GM12872 (cell line): ENCODE data around the gene DEK.

Source experiments
- TF ChIP-seq, protein P1 (sequence below): IDR thresholded peaks from 3 replicates; pipeline ENCODE4 v1.5.1; 2011; ENCODE audit warnings: low read depth, mild to moderate bottlenecking, low read length, moderate library complexity; ENCODE audit not compliant: insufficient read depth

Gene DEK

DNA sequence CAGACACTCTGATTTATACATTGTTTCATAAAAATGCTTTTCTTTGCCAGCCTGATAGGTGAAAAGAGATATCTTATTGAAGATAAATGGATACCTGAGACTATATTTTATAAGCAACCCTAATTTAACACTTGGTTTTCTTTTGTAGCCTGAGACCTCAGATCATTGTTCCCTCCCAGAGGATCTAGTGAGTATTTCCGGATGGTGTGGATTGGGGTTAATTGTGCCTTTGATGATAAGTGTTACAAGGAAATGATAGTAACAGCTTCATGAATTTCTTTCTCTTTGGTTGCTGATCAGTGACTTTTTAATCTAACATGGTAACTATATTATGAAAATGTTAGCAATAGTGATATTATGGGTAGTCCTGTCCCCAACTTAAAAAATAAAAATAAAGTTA lies 78.7 kb downstream of the DEK start:
- TF ChIP-seq, protein P1, sequence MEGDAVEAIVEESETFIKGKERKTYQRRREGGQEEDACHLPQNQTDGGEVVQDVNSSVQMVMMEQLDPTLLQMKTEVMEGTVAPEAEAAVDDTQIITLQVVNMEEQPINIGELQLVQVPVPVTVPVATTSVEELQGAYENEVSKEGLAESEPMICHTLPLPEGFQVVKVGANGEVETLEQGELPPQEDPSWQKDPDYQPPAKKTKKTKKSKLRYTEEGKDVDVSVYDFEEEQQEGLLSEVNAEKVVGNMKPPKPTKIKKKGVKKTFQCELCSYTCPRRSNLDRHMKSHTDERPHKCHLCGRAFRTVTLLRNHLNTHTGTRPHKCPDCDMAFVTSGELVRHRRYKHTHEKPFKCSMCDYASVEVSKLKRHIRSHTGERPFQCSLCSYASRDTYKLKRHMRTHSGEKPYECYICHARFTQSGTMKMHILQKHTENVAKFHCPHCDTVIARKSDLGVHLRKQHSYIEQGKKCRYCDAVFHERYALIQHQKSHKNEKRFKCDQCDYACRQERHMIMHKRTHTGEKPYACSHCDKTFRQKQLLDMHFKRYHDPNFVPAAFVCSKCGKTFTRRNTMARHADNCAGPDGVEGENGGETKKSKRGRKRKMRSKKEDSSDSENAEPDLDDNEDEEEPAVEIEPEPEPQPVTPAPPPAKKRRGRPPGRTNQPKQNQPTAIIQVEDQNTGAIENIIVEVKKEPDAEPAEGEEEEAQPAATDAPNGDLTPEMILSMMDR, result no peak

DNA sequence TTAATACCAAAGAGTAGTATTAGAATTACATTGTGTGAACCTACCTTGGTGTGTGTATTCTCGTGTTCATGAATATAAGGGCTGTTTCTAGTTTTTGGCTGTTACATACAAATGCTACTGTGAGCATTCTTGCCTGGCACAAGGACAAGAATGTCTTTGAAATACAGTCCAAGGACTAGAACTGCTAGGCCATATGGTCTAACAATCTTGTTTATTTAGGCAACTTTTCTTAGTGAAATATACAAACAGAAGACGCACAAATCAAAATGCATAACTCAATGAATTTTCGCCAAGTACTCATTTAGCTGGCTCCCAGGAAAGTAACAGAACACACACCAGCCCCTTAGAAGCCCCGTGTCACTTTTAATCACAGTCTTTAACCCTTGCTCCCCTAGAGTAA lies 80.6 kb downstream of the DEK start:
- TF ChIP-seq, protein P1, result no peak

DNA sequence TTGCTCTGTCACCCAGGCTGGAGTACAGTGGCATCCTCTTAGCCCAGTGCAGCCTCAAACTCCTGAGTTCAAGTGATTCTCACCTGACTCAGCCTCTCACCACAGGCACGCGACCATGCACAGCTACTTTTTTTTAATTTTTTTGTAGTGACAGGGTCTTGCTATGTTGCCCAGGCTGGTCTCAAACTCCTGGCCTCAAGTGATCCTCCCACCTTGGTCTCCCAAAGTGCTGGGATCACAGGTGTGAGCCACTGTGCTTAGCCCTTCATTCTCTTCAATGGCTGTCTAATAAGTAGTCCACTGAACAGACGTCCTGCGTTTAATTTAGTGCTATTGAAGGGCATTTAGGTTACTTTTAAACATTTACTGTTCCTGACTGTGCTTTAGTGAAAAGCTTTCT lies 81.8 kb downstream of the DEK start:
- TF ChIP-seq, protein P1, result no peak

DNA sequence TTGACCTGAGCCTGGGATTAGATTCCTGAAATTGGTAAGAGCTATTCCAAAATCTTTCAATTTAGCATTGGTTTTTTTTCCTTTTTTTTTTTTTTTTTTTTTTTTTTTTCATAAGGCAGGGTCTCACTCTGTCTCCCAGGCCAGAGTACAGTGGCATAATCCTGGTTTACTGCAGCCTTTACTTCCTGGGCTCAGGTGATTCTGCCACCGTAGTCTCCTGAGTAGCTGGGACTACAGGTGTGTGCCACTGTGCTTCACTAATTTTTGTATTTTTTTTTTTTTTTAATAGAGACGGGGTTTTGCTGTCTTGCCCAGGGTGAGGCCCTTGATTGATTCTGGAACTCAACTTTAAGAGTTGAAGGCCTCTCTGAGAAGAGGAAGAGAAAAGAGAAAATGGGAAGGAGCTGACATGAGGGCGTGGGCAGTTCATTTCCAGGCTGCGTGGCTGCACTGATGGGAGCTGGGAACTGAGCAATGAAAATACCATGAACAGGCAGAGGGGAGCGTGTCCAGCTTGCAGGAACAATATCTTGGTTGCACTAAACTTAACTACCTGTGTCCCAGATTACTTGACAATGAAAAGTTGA lies 84.5 kb downstream of the DEK start:
- TF ChIP-seq, protein P1, result no peak

DNA sequence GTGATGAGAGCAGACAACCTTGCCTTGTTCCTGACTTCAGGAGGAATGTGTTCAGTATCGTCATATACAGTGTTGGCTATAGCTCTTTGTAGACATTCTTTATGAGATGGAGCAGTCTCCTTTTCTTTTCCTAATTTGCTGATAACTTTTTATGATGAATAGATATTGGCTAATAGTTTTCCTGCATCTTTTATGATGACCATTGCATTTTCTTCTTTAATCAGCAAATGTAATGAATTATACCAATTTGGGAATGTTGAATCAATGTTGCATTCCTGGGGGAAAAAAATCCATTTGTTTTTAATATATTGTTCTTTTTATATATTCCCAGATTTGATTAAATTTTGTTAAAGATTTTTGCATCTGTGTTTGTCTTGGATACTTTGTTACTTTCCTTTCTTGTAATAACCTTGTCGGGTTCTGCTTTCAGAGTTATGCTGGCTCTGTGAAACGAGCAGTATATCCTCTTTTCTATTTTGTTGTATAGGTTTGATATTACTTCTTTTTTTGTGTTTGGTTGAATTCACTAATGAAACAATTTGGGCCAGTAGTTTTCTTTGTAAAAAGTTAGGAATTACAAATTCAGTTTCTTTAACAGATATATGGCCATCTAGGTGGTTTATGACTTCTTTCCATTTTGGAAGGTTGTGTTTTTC lies 85.2 kb downstream of the DEK start:
- TF ChIP-seq, protein P1, result no peak

DNA sequence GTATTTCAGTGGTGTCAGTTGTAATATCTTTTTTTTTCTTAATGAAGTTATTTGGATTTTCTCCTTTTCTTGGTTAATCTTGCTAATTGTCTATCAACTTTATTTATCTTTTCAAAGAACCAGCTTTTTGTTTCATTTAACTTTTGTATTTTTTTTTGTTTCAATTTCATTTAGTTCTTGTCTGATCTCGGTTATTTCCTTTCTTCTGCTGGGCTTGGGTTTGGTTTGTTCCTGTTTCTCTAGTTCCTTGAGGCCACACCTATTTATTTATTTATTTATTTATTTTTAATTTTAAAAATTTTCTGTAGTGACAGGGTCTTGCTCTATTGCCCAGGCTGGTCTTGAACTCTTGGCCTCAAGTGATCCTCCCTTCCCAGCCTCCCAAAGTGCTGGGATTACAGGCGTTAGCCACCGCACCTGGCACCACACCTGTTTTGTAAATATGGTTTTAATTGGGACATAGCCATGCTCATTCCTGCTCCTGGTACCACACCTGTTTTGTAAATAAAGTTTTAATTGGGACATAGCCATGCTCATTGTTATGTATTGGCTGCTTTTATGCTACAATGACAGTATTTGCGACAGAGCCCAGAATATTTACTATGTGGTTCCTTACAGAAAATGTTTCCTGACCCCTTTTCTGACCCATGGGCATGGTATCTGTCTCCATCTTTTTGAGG lies 86.9 kb downstream of the DEK start:
- TF ChIP-seq, protein P1, result no peak
